Measurements from ENCODE around the gene CLRN2.

The CLRN2 gene

GRCh38 chr4:17545374-17546140 lies 30.6 kb downstream of the CLRN2 start:
- H3K4me3 ChIP-seq (ENCODE audit: low read length), result no peak overlapping the region
- TF ChIP-seq ZNF274 (IDR thresholded peaks at IDR 0.05; ENCODE audit: low read depth, low read length), result no peak

- TF ChIP-seq ZNF274 (IDR thresholded peaks at IDR 0.05; ENCODE audit: low read depth, low read length), result no peak
- H3K4me3 ChIP-seq (ENCODE audit: low read length), result no peak overlapping the region
These were observed 31.3 kb downstream of the CLRN2 start for GRCh38 chr4:17546222-17546621.

- TF ChIP-seq ZNF274 (IDR thresholded peaks at IDR 0.05; ENCODE audit: low read depth, low read length), result no peak
- H3K4me3 ChIP-seq (ENCODE audit: low read length), result no peak overlapping the region
These were observed 31.7 kb downstream of the CLRN2 start for GRCh38 chr4:17546678-17547077.

GRCh38 chr4:17550549-17550948 lies 35.6 kb downstream of the CLRN2 start:
- H3K4me3 ChIP-seq (ENCODE audit: low read length), result no peak overlapping the region
- no peak for TF ChIP-seq ZNF274 (IDR thresholded peaks at IDR 0.05; ENCODE audit: low read depth, low read length)

- H3K4me3 ChIP-seq (ENCODE audit: low read length), result no peak overlapping the region
These were observed 37.5 kb downstream of the CLRN2 start for GRCh38 chr4:17552427-17552826.

GRCh38 chr4:17554568-17554967 lies 39.6 kb downstream of the CLRN2 start:
- H3K4me3 ChIP-seq (ENCODE audit: low read length), result no peak overlapping the region
- no peak for TF ChIP-seq ZNF274 (IDR thresholded peaks at IDR 0.05; ENCODE audit: low read depth, low read length)

More at GRCh38 chr4:17552427-17552826, 37.5 kb downstream of the CLRN2 start:
- no peak for TF ChIP-seq ZNF274 (IDR thresholded peaks at IDR 0.05; ENCODE audit: low read depth, low read length)

GRCh38 chr4:17556498-17556897 lies 41.5 kb downstream of the CLRN2 start:
- no peak for TF ChIP-seq ZNF274 (IDR thresholded peaks at IDR 0.05; ENCODE audit: low read depth, low read length)
- no peak overlapping the region for H3K4me3 ChIP-seq (ENCODE audit: low read length)

GRCh38 chr4:17557880-17558279 lies 42.9 kb downstream of the CLRN2 start:
- no peak for TF ChIP-seq ZNF274 (IDR thresholded peaks at IDR 0.05; ENCODE audit: low read depth, low read length)
- no peak overlapping the region for H3K4me3 ChIP-seq (ENCODE audit: low read length)

- H3K4me3 ChIP-seq (ENCODE audit: low read length), result no peak overlapping the region
- TF ChIP-seq ZNF274 (IDR thresholded peaks at IDR 0.05; ENCODE audit: low read depth, low read length), result no peak
These were observed 44.2 kb downstream of the CLRN2 start for GRCh38 chr4:17558941-17559708.

- TF ChIP-seq ZNF274 (IDR thresholded peaks at IDR 0.05; ENCODE audit: low read depth, low read length), result no peak
- no peak overlapping the region for H3K4me3 ChIP-seq (ENCODE audit: low read length)
These were observed 44.7 kb downstream of the CLRN2 start for GRCh38 chr4:17559709-17560048.

- no peak overlapping the region for H3K4me3 ChIP-seq (ENCODE audit: low read length)
- no peak for TF ChIP-seq ZNF274 (IDR thresholded peaks at IDR 0.05; ENCODE audit: low read depth, low read length)
These were observed 45.2 kb downstream of the CLRN2 start for GRCh38 chr4:17560065-17560673.

GRCh38 chr4:17561195-17561909 lies 46.4 kb downstream of the CLRN2 start:
- no peak for TF ChIP-seq ZNF274 (IDR thresholded peaks at IDR 0.05; ENCODE audit: low read depth, low read length)
- H3K4me3 ChIP-seq (ENCODE audit: low read length), result no peak overlapping the region

GRCh38 chr4:17562157-17562556 lies 47.2 kb downstream of the CLRN2 start:
- H3K4me3 ChIP-seq (ENCODE audit: low read length), result no peak overlapping the region
- no peak for TF ChIP-seq ZNF274 (IDR thresholded peaks at IDR 0.05; ENCODE audit: low read depth, low read length)

- H3K4me3 ChIP-seq (ENCODE audit: low read length), result no peak overlapping the region
- TF ChIP-seq ZNF274 (IDR thresholded peaks at IDR 0.05; ENCODE audit: low read depth, low read length), result no peak
These were observed 50.9 kb downstream of the CLRN2 start for GRCh38 chr4:17565846-17566245.
